Measurements from ENCODE around the gene CCDC30.

CCDC30 gene

DNA sequence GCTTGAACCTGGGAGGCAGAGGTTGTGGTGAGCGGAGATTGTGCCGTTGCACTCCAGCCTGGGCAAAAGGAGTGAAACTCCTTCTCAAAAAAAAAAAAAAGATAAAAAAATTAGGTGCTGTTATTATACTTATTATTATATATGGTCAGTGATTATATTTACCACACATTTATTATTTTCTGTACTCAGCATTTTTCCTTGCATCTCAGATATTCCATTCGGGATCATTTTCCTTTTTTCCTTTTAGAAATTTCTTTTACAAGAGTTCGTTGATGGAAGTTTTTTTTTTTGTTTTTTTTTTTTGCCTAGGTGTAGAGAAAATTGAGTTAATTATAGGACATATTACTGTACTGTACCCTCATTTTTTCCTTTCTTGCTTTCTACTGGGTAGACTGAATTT, 13.5 kb downstream of the CCDC30 start:
- TF ChIP-seq USF1 (IDR thresholded peaks at IDR 0.05) (no peak), FOXM1 (IDR thresholded peaks at IDR 0.05; ENCODE audit: borderline replicate concordance, low read depth) (no peak), TAF1 (IDR thresholded peaks at IDR 0.05; ENCODE audit: low read depth) (no peak), YY1 (IDR thresholded peaks at IDR 0.05; ENCODE audit: low read depth) (no peak), NFIC (IDR thresholded peaks at IDR 0.05) (no peak), ZBTB7A (IDR thresholded peaks at IDR 0.05; ENCODE audit: low read depth) (no peak), EGR1 (IDR thresholded peaks at IDR 0.05) (no peak), CEBPB (IDR thresholded peaks at IDR 0.05) (no peak)

GRCh38 chr1:42477775-42478174, 14.7 kb downstream of the CCDC30 start:
- TF ChIP-seq FOXM1 (IDR thresholded peaks at IDR 0.05; ENCODE audit: borderline replicate concordance, low read depth) (no peak), MAX (IDR thresholded peaks at IDR 0.05) (no peak), CREB1 (IDR thresholded peaks at IDR 0.05; ENCODE audit: low read depth) (no peak), YY1 (IDR thresholded peaks at IDR 0.05; ENCODE audit: low read depth) (no peak), USF1 (IDR thresholded peaks at IDR 0.05) (no peak), TCF12 (IDR thresholded peaks at IDR 0.05; ENCODE audit: low read depth) (no peak), EGR1 (IDR thresholded peaks at IDR 0.05) (no peak), RAD21 (IDR thresholded peaks at IDR 0.05; ENCODE audit: low read depth) (no peak), TEAD4 (IDR thresholded peaks at IDR 0.05) (no peak), ZBTB7A (IDR thresholded peaks at IDR 0.05; ENCODE audit: low read depth) (no peak), TAF1 (IDR thresholded peaks at IDR 0.05; ENCODE audit: low read depth) (no peak), CEBPB (IDR thresholded peaks at IDR 0.05) (no peak), NFIC (IDR thresholded peaks at IDR 0.05) (no peak), EP300 (IDR thresholded peaks at IDR 0.05; ENCODE audit: borderline replicate concordance) (no peak)
- TF ChIP-seq, protein P1, sequence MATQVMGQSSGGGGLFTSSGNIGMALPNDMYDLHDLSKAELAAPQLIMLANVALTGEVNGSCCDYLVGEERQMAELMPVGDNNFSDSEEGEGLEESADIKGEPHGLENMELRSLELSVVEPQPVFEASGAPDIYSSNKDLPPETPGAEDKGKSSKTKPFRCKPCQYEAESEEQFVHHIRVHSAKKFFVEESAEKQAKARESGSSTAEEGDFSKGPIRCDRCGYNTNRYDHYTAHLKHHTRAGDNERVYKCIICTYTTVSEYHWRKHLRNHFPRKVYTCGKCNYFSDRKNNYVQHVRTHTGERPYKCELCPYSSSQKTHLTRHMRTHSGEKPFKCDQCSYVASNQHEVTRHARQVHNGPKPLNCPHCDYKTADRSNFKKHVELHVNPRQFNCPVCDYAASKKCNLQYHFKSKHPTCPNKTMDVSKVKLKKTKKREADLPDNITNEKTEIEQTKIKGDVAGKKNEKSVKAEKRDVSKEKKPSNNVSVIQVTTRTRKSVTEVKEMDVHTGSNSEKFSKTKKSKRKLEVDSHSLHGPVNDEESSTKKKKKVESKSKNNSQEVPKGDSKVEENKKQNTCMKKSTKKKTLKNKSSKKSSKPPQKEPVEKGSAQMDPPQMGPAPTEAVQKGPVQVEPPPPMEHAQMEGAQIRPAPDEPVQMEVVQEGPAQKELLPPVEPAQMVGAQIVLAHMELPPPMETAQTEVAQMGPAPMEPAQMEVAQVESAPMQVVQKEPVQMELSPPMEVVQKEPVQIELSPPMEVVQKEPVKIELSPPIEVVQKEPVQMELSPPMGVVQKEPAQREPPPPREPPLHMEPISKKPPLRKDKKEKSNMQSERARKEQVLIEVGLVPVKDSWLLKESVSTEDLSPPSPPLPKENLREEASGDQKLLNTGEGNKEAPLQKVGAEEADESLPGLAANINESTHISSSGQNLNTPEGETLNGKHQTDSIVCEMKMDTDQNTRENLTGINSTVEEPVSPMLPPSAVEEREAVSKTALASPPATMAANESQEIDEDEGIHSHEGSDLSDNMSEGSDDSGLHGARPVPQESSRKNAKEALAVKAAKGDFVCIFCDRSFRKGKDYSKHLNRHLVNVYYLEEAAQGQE (IDR thresholded peaks at IDR 0.05; ENCODE audit: low read depth), result no peak

- TF ChIP-seq EP300 (IDR thresholded peaks at IDR 0.05; ENCODE audit: borderline replicate concordance) (no peak), ZBTB7A (IDR thresholded peaks at IDR 0.05; ENCODE audit: low read depth) (no peak), FOXM1 (IDR thresholded peaks at IDR 0.05; ENCODE audit: borderline replicate concordance, low read depth) (no peak), EGR1 (IDR thresholded peaks at IDR 0.05) (no peak), YY1 (IDR thresholded peaks at IDR 0.05; ENCODE audit: low read depth) (no peak)
Observed at GRCh38 chr1:42479621-42480020, 16.5 kb downstream of the CCDC30 start.

GRCh38 chr1:42480921-42481320, 17.8 kb downstream of the CCDC30 start:
- TF ChIP-seq YY1 (IDR thresholded peaks at IDR 0.05; ENCODE audit: low read depth), result no peak
- no peak for TF ChIP-seq RAD21 (IDR thresholded peaks at IDR 0.05; ENCODE audit: low read depth)
- no peak for TF ChIP-seq CEBPB (IDR thresholded peaks at IDR 0.05)
- TF ChIP-seq EGR1 (IDR thresholded peaks at IDR 0.05), result no peak
- TF ChIP-seq FOXM1 (IDR thresholded peaks at IDR 0.05; ENCODE audit: borderline replicate concordance, low read depth), result no peak
- TF ChIP-seq TCF12 (IDR thresholded peaks at IDR 0.05; ENCODE audit: low read depth), result no peak
- no peak for TF ChIP-seq MAX (IDR thresholded peaks at IDR 0.05)
- TF ChIP-seq NFIC (IDR thresholded peaks at IDR 0.05), result no peak
- no peak for TF ChIP-seq ZBTB7A (IDR thresholded peaks at IDR 0.05; ENCODE audit: low read depth)
- TF ChIP-seq CREB1 (IDR thresholded peaks at IDR 0.05; ENCODE audit: low read depth), result no peak
- TF ChIP-seq, protein P1 (IDR thresholded peaks at IDR 0.05; ENCODE audit: low read depth), result no peak
- TF ChIP-seq TAF1 (IDR thresholded peaks at IDR 0.05; ENCODE audit: low read depth), result no peak
- no peak for TF ChIP-seq USF1 (IDR thresholded peaks at IDR 0.05)
- TF ChIP-seq TEAD4 (IDR thresholded peaks at IDR 0.05), result no peak
- no peak for TF ChIP-seq EP300 (IDR thresholded peaks at IDR 0.05; ENCODE audit: borderline replicate concordance)

DNA sequence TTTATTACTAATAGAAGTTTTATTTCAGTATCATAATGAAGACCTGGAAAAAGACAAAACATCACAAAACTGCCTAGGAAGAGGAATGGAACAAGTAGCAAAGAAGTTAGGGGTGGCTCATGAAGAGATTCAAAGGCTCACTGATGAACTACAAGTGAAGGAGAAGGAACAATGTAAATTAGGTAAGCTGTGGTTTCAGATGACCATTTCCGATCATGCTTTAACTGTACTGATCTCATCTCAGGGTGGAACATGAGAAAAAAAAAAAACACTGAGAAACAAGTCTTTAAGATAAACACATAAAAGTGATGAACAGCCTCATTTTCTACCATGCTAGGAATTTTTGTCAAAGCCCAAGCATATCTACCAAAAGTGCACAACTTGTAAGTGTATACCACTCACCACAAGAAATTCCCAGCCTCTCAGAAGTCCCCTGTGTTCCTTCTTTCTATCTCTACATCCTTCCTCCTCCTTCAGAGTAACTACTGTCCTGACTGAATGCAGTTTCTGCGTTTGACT, 19.6 kb downstream of the CCDC30 start:
- TF ChIP-seq USF1 (IDR thresholded peaks at IDR 0.05), result no peak
- TF ChIP-seq NFIC (IDR thresholded peaks at IDR 0.05), result no peak
- TF ChIP-seq ZBTB7A (IDR thresholded peaks at IDR 0.05; ENCODE audit: low read depth), result no peak
- no peak for TF ChIP-seq TCF12 (IDR thresholded peaks at IDR 0.05; ENCODE audit: low read depth)
- no peak for TF ChIP-seq EP300 (IDR thresholded peaks at IDR 0.05; ENCODE audit: borderline replicate concordance)
- TF ChIP-seq TAF1 (IDR thresholded peaks at IDR 0.05; ENCODE audit: low read depth), result no peak
- no peak for TF ChIP-seq FOXM1 (IDR thresholded peaks at IDR 0.05; ENCODE audit: borderline replicate concordance, low read depth)

Data from Ishikawa (cell line).